Fibroblast of mammary gland (primary cell): ENCODE measurements around the gene NTN3.

Experiments used
- DNase-seq: peaks from one replicate; pipeline ENCODE4 v3.0.0-alpha.2; 2010; ENCODE audit warnings: low read depth
- H3K4me3 ChIP-seq: 2 replicates; pipeline ENCODE4 v1.5.1; 2011; ENCODE audit warnings: low read depth, mild to moderate bottlenecking, low read length, moderate library complexity; ENCODE audit not compliant: control insufficient read depth
- TF ChIP-seq, protein P1 (sequence below): conservative IDR thresholded peaks from 2 replicates; pipeline ENCODE4 v1.5.1; 2011; ENCODE audit warnings: low read depth, low read length, inconsistent platforms; ENCODE audit not compliant: control insufficient read depth, insufficient read depth

NTN3 gene

DNA sequence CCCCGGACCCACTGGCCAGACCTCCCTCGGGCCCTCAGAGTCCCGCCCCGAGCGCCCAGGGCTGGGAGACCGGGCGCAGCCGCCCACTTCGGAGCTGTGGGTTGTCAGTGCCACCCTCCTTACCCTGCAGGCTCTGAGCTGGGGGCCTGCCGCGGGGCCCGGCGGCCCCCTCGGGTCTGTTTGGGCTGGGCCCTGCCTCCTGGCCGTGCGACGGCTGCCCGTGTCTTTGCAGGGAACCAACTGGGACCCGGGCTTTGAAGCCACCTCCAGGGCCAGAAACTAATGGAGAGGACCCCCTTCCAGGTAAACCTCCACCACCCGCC is 10.7 kb upstream of the NTN3 start:
- TF ChIP-seq, protein P1, sequence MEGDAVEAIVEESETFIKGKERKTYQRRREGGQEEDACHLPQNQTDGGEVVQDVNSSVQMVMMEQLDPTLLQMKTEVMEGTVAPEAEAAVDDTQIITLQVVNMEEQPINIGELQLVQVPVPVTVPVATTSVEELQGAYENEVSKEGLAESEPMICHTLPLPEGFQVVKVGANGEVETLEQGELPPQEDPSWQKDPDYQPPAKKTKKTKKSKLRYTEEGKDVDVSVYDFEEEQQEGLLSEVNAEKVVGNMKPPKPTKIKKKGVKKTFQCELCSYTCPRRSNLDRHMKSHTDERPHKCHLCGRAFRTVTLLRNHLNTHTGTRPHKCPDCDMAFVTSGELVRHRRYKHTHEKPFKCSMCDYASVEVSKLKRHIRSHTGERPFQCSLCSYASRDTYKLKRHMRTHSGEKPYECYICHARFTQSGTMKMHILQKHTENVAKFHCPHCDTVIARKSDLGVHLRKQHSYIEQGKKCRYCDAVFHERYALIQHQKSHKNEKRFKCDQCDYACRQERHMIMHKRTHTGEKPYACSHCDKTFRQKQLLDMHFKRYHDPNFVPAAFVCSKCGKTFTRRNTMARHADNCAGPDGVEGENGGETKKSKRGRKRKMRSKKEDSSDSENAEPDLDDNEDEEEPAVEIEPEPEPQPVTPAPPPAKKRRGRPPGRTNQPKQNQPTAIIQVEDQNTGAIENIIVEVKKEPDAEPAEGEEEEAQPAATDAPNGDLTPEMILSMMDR: no peak
- DNase-seq: no peak
- peak overlapping the region; percentile 50 for H3K4me3 ChIP-seq

DNA sequence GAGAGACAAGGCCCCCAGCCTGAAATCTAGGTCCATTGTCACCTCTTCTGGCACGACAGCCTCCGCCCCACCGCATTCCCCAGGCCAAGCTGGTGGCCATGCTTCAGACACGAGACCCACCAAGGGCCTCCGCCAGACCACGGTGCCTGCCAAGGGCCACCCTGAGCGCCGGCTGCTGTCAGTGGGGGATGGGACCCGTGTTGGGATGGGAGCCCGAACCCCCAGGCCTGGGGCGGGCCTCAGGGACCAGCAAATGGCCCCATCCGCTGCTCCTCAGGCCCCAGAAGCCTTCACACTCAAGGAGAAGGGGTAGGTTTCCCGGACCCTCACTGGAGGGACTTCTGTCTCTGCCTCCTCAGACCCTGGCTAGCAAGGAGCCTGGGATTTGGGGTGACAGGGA is 10.2 kb upstream of the NTN3 start:
- H3K4me3 ChIP-seq: no peak overlapping the region
- no peak for DNase-seq
- TF ChIP-seq, protein P1: no peak

DNA sequence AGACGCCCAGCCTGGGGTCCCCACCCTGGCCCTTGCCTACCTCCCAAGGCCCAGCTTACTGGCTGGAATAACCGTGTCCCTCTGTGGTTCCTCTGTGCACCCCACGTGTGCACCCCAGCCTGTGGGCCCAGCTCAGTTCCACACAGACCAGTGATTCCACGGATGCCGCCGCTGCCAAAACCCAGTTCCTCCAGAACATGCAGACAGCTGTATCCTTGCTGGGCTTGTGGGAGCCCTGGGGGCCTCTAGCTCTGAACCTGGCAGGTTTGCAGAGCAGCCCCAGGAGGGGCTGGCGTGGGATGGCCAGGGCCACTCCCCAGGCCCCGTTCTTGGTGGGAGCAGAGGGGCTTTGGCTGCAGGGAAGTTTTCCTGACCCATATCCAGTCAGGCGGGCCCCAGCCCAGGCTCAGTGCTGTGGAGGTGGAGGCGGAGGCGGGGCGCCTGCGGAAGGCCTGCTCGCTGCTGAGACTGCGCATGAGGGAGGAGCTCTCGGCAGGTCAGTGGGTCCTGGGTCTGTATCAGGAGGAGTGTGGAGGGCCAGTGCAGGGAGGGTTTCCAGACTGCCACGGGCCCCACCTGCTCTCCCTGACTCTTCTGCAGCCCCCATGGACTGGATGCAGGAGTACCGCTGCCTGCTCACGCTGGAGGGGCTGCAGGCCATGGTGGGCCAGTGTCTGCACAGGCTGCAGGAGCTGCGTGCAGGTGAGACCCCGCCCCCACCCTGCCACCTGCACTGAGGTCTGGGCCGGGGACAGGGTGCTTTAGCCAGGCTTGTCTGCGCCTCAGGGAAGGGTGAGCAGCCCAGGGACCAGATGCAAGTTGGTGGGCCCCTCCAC is 8.8 kb upstream of the NTN3 start:
- TF ChIP-seq, protein P1: no peak
- H3K4me3 ChIP-seq: no peak overlapping the region
- DNase-seq: no peak

DNA sequence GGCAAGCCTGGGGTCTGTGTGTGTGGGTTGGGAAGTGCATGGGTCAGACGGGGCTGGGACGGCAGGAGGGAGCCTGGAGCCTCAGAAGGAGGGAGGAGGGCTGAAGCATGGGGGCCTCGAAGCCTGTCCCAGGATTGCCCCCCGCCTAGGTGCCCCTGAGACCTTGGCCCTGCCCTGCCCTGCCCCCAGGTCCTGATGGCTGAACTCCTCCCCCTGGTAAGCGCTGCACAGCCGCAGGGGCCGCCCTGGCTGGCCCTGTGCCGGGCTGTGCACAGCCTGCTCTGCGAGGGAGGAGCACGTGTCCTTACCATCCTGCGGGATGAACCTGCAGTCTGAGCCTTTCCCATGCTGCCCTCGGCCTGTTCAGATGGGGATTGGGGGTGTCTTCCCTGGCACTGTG is 6.8 kb upstream of the NTN3 start:
- TF ChIP-seq, protein P1: no peak
- no peak overlapping the region for H3K4me3 ChIP-seq
- no peak for DNase-seq

DNA sequence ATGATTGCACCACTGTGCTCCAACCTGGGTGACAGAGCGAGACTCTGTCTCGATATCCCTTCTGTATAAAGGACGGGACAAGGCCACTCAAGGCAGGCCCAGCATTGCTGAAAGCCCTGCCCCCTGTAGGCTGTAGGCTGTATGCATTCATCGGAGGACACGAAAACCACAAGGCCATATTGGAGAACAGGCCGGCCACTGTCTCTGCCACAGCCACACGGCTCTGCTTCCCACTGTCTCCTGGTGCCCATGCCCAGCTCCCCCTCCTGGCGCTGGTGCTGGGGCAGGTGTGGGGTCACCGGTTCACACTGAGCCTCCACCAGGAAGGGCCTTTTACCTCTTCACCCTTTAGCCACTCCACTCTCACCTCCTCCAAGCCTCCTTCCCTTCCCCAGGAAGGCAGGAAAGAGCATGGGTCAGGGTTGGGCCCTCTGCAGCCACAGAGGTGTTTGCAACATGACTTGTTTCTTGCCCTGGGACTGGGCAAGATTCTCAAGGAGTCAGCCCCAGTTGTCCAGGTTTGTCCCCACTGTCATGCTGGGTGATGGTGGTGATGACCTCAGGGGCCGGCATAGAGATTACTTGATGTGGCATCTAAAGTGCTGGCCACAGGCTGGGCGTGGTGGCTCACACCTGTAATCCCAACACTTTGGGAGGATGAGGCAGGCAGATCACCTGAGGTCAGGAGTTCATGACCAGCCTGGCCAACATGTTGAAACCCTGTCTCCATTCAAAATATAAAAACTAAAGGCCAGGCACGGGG is 5.3 kb upstream of the NTN3 start:
- DNase-seq: no peak
- no peak overlapping the region for H3K4me3 ChIP-seq
- TF ChIP-seq, protein P1: peak; percentile 33

DNA sequence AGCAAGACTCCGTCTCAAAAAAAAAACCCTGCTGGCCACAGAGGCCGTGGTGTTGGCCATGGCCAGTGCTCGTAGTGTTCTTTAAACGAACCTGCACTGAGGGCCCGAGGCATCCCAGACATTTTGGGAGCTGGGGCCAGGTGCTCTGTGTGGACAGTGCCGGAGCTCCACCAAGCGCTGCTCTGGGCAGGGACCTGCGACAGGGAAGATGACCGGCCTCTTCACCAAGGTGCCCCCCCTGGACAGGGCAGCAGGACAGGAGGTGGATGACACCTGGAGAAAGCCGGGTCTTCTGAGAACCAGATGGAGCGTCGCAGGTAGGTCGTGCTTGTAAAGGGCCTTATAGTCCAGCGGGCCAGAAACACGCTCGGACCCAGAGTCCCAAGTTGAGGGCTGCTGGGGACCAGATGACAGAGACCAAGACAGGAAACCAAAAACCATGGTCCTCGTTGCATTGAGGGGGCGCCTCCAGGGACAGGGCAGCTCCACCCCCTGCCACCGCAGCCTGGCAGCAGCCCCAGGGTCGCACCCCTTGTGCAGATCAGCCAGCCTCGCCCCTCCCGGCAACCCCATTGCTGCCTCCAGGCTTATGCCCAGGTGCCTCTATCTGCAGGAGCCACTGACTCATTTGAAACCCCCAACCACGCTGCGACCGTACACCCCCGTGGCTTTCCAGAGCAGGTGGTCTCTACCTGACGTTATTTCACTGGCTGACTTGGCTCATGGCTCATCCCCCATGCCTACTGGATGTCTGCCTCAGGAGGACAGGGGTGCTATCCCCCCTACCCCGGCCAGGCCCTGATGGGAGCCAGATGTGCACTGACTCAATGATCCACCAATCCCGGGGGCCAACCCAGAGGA is 4.2 kb upstream of the NTN3 start:
- peak overlapping the region; percentile 12 for H3K4me3 ChIP-seq
- DNase-seq: no peak
- TF ChIP-seq, protein P1: no peak
